H54 (cell line): Measurements from ENCODE around the gene HMGN4.
"Not testable (repeated sequence)": the region's sequence is repeated elsewhere in the genome, so short reads cannot be mapped to it uniquely, and the experiment has no call there.

ENCODE experiments used
- DNase-seq: peaks from one replicate; pipeline ENCODE4 v3.0.0; 2011; ENCODE audit warnings: low spot score, mixed read lengths; ENCODE audit not compliant: insufficient read length
- FAIRE-seq: peaks from 3 replicates; lab custom pipeline; 2011; peaks lifted over from hg19 to GRCh38; lab: Jason Lieb, UNC
- POLR2A ChIP-seq: IDR thresholded peaks from 2 replicates; pipeline ENCODE4 v1.6.1; 2011; ENCODE audit warnings: low read depth, mild to moderate bottlenecking, low read length

Gene HMGN4

DNA sequence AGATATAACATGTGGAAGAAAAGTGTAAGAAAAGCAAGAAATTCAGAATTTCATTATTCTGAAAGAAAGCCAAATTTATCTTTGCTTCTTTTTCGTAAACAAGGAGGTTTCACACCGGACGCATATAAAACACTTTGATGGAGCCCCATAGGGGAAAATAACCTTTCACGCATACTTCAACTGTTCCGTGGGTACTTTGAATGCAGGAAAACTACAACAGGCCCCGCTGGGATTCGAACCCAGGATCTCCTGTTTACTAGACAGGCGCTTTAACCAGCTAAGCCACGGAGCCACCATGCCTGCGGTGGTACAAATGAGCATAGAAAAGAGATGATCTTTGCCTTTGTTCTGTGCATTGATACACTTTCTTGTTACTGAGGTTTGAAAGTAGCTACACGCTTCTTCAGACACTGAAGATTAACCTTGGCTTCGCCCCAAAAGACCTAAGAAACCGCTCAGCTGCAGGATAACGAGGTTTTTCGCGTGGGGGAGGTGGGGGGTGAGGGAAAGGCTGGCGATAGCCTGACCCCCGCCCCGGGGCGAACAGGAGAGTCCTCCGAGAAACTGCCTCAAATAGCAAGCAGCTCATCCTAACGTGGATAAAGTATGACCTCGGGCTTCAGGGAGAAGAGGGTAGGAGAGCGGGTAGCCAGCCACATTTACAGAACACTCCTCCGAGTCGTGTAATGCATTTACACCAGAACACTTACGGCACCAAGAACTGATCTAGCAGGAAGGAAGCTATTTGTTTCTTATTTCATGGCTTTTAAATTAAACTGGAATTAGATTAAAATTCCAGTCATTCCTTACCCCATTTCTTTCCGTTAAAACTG is 5.3 kb upstream of the HMGN4 start:
- TF ChIP-seq POLR2A, result no peak
- DNase-seq (no peak), FAIRE-seq (peak; percentile 65)

DNA sequence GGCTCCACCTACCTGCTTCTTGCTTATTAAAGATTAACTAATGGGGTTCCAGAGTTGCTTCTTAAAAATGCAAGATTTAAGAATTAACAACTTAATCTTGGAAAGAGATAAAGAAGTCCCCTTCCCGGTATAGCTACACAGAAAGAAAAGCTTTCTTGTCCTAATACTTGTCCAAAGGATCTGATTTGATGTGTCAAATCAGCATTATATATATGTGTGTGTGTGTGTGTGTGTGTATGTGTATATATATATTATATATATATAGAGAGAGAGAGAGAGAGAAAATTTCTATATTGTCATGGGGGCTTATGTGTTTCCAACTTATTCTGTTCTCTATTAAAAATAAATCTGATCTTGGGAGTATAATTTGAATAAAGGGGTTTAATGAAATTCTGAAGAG is 4.6 kb upstream of the HMGN4 start:
- DNase-seq, result no peak
- FAIRE-seq, result no peak
- TF ChIP-seq POLR2A, result no peak

DNA sequence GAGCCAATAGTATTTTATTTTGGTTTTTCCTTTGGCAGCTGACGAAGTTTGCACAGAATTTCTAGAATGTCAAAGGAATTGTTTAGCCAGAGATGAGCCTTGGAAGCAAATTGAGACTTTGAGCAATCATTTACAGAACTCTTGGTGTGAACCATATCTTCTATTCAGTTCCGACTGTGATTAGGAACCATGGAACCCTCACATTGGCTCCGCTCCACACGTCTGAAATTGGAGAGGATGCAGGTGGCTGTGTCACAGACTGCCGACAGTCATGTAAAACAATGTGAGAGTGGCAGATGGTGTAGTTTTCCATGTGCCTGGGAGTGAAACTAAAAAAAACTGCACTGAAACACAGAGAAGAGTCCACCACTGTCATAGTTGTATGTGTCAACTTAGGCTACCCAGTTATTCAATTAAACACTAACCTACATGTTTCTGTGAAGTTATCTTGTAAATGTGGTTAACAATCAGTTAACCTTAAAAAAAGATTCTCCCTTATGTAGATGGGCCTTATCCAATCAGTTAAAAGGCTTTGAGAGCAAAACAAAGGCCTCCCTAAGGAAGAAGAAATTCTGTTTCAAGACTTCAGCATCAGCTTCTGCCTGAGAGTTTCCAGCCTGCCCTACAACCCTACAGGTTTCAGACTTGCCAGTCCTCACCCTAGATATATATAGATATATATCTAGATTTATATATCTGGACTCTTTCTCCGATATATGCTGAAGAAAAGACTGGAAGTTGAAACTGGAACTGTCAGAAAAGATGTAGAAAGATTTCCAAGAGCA is 3.3 kb upstream of the HMGN4 start:
- no peak for TF ChIP-seq POLR2A
- DNase-seq (no peak), FAIRE-seq (no peak)

DNA sequence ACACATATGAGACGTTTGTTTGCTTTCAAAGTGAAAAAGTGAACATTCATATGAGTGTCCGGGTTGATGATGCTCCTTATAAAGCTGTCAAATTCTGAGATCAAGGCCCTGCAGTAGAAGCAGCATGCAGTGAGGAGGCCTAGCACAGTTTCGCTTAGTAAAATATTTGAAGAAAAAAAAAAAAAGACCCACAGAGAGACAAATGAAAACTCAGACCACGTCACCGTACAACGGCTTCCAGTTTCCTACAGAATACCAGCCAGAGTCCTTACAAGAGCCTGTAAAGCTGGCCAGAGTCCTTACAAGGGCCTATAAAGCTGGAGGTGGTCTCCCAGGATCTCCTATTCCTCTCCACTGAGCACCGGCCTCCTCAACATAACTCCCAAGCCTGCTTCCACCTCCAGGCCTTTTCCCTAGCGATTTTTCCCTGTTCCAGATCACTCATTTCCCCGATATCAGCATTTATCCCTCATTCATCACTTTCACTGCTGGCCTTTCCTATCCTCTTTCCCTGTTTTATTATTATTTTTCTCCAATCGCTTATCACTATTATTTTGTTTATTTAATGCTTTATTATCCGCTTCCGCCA is 1.5 kb upstream of the HMGN4 start:
- no peak for FAIRE-seq
- no peak for TF ChIP-seq POLR2A
- DNase-seq, result no peak

DNA sequence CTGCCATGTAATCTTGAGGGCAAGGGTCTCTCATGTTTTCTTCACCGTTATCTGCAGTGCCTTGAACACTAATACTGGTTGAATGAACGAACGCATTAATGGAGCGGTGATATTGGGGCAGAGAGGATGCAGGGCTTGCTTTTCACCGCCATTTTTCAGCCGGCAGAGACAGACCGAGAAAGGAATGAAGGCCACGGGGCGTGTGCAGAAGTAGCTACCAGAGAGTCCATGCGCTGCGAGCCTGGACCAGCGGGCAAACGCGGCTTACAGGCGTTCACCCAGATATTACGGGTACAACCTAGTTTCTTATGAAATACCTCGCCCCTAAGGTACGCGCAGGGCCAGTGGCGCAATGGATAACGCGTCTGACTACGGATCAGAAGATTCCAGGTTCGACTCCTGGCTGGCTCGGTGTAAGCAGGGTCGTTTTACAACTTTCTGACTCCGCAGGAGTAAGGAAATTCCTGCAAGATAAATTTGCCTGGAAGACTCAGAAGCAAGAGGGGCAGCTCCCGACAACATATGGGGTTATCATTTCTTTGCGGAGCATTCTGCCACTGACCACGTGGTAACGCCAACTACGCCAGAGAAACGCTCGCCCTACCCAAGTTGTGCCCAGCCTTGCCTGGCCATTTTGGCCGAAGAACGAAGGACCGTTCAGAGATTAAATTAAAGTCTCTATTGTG is 863 bp upstream of the HMGN4 start:
- TF ChIP-seq POLR2A, result no peak
- peak; percentile 83 for FAIRE-seq
- peak; percentile 60 for DNase-seq

DNA sequence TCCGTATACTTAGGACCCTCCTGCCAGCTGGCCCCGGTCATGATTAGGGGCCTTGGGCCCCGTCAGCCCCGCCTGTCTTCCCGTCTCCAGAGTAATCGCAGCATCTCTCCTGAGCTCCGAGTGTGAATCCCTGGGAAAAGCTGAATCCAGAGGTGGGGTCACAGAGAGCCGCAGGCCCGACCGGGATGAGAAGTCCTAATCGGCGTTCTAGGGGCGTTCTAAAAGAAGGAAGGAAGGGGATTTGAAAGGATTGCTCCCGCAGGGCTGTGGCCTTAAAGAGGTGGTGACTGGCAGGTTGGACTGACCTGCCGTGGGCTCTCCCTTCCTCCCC is 371 bp downstream of the HMGN4 start:
- TF ChIP-seq POLR2A, result no peak
- no peak for DNase-seq

DNA sequence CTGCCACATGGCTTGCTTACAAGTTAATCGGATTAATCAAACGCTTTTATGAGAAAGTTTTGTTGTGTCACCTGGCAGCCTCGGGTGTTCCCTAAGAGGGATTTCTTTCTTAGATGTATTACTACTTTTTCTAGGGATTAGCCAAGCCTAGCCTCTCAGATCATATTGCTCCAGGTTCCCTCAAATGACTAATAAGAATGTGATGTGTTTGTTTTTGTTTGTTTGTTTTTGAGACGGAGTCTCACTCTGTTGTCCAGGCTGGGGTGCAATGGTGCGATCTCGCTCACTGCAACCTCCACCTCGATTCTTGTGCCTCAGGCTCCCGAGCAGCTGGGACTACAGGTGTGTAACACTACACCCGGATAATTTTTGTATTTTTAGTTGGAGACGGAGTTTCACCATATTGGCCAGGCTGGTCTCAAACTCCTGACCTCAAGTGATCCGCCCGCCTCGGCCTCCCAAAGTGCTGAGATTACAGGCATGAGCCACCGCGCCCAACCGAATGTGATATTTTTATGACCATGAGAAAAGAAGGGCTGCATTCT is 977 bp downstream of the HMGN4 start:
- no peak for TF ChIP-seq POLR2A
- FAIRE-seq (no peak), DNase-seq (no peak)

More for the DNA sequence above, 371 bp downstream of the HMGN4 start:
- FAIRE-seq, result no peak

DNA sequence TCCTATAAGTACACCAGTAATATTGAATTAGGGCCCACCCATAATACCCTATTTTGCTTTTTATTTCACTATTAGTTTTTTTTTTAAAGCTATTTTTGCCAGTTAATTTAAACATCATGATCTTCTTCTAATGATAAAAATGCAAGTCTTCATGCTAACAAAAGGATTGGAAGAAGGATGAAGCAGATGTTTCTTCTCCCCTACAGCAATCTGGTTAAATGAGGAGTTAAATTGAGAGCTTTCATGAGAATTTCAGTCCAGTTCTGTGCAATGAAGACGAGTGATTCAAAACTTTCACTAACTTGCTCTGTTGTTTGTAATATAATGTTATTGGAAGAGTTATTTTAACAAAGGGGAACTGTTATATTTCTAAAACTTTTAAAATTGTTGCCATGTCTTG is 3.4 kb downstream of the HMGN4 start:
- no peak for TF ChIP-seq POLR2A
- FAIRE-seq (no peak), DNase-seq (no peak)

DNA sequence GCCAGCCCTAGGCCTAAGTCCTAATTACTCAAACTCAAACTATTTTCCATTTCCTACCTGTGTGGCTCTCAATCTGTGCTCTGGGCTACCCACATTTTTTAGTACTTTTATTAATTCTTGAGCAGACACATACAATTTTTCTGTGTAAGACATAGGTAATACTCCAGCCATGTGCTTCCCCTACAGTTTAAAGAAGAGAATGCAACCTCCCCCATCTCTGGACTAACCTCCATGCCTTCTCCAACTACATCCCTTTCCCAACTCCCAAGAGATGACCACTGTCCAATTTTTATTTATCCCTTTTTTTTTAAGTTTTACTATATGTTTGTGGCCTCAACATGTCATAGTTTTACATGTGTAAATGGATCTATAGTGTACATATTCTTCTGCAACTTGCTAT is 5.8 kb downstream of the HMGN4 start:
- no peak for FAIRE-seq
- TF ChIP-seq POLR2A, result no peak
- DNase-seq, result no peak

DNA sequence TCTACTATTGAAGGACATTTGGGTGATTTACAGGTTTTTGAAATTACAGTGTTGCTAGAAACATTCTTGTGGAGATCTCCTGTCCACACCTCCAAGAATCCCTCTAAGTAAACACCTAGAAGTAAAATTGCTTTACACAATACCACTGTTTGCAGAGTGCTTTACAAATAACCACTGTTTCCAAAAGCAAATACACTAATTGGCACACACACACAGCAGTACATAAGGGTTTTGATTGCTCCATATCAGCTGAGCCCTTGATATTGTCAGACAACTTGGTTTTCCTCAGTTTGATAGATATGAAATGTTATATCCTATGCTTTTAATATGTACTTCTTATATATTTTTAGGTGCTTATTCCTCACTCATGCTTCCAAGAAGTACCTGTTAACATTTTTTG is 6.3 kb downstream of the HMGN4 start:
- no peak for TF ChIP-seq POLR2A
- no peak for DNase-seq
- no peak for FAIRE-seq

DNA sequence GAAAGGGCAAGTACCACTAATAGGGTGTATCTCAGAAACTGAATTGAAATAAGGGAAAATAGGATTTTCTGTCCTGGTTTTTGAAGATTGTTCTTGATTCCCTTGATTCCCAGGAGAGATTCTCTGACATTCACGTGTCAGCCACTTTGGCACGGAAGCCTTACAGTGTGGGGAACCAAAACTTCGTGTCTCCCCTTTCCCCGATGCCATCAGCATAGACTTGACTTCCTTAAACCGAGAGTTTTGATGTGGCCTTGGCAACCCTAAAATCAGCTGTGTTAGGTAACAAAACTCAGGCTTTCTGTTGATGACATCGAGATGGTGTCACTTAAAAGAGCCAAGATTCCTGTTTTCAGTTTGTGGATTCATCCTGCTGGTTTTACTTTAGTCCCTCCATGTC is 7.5 kb downstream of the HMGN4 start:
- DNase-seq (no peak), FAIRE-seq (no peak)
- no peak for TF ChIP-seq POLR2A

DNA sequence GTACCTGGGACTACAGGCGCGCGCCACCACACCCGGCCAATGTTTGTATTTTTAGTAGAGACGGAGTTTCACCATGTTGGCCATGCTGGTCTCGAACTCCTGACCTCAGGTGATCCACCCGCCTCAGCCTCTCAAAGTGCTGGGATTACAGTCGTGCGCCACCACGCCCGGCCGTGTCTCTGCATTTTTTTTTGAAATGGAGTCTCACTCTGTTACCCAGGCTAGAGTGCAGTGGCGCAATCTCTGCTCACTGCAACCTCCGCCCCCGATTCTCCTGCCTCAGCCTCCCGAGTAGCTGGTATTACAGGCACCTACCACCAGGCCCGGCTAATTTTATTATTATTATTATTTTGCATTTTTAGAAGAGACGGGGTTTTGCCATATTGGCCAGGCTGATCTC is 9.2 kb downstream of the HMGN4 start:
- not testable (repeated sequence) for FAIRE-seq, DNase-seq

DNA sequence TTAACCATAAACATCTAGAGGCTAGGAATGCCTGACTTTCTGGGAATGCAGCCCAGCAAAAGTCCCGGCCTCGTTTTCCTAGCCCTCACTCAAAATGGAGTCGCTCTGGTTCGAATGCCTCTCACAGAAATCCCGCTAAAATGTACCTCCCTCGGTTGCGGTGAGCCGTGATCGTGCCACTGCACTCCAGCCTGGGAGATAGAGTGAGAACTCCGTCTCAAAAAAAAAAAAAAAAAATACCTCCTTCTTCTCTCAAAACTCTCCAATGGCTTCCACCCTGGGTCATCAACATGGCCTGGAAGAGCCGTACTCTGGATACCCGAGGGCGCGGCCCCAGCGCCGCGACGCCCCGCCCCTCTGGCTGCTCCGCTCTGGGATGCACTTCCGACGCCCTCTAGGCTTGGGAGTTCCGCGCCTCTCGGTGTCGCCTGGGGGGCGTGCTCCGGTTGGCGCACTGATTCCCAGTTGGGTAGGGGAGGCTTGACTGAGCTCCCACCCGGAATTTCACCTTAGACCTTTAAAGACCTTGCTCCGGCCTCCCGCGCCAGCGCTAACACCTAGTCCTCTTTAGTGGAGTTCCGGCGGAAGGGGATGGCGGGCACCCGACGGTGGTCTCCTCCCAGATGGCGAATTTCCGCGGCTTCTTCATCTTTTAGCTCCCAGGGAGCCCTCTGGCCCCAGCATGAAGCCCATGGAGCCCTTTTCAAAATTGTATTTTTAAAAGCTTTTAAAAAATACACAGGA is 12.3 kb downstream of the HMGN4 start:
- TF ChIP-seq POLR2A, result no peak
- no peak for FAIRE-seq
- no peak for DNase-seq
